ENCODE results near the gene DCDC1.

DCDC1 gene

GRCh38 chr11:30852645-30853044 is 516.9 kb downstream of the DCDC1 start:
- DNase-seq (ENCODE audit: low spot score), result no peak

- DNase-seq (ENCODE audit: low spot score), result no peak
Measured at GRCh38 chr11:30852091-30852490, 517.4 kb downstream of the DCDC1 start.

- no peak for DNase-seq (ENCODE audit: low spot score)
Measured at GRCh38 chr11:30837252-30837651, 532.3 kb downstream of the DCDC1 start.

- no peak for DNase-seq (ENCODE audit: low spot score)
Measured at GRCh38 chr11:30832831-30833230, 536.7 kb downstream of the DCDC1 start.

GRCh38 chr11:30830681-30831080 is 538.9 kb downstream of the DCDC1 start:
- DNase-seq (ENCODE audit: low spot score), result no peak

- no peak for DNase-seq (ENCODE audit: low spot score)
Measured at GRCh38 chr11:30826911-30827310, 542.6 kb downstream of the DCDC1 start.

GRCh38 chr11:30825723-30826122 is 543.8 kb downstream of the DCDC1 start:
- DNase-seq (ENCODE audit: low spot score), result no peak

GRCh38 chr11:30823119-30823518 is 546.4 kb downstream of the DCDC1 start:
- DNase-seq (ENCODE audit: low spot score), result no peak

GRCh38 chr11:30821438-30821965 is 548.0 kb downstream of the DCDC1 start:
- no peak for DNase-seq (ENCODE audit: low spot score)

- DNase-seq (ENCODE audit: low spot score), result no peak
Measured at GRCh38 chr11:30818721-30819120, 550.8 kb downstream of the DCDC1 start.

GRCh38 chr11:30816959-30817880 is 552.3 kb downstream of the DCDC1 start:
- no peak for DNase-seq (ENCODE audit: low spot score)

GRCh38 chr11:30815619-30816018 is 553.9 kb downstream of the DCDC1 start:
- DNase-seq (ENCODE audit: low spot score), result no peak

- no peak for DNase-seq (ENCODE audit: low spot score)
Measured at GRCh38 chr11:30814737-30815136, 554.8 kb downstream of the DCDC1 start.

Data from activated CD4-positive, alpha-beta T cell treated with anti-CD3 and anti-CD28 coated beads, Interleukin-2, Interleukin-4, amounts not matched to agents 100 ng/mL and 50 ng/mL, durations not matched to agents 16 hours and 8 hours (primary cell).